Gastrocnemius medialis (tissue), 4 donors: ENCODE results near the gene ACOXL.

ENCODE experiments used
- POLR2A ChIP-seq, 2 donors: fragments of 450-650 bp; IDR thresholded peaks; one replicate each; pipeline ENCODE4 v1.6.1; 2017; ENCODE audit warnings: antibody characterized with exemption in 2 of 2, mild to moderate bottlenecking in 2 of 2, moderate library complexity in 2 of 2
- TF ChIP-seq, protein P1 (sequence below), 5 experiments: fragments of 450-650 bp in 3 of 5; fragments of 200-600 bp in 2 of 5; sonication (generic) in 2 of 5; IDR thresholded peaks in 4 of 5; conservative IDR thresholded peaks in 1 of 5; 1 replicate in 4 of 5; 2 replicates in 1 of 5; pipeline ENCODE4 v1.5.1; 2016 to 2019; ENCODE audit warnings: antibody characterized with exemption in 5 of 5, mild to moderate bottlenecking in 3 of 5, moderate library complexity in 3 of 5

DNA sequence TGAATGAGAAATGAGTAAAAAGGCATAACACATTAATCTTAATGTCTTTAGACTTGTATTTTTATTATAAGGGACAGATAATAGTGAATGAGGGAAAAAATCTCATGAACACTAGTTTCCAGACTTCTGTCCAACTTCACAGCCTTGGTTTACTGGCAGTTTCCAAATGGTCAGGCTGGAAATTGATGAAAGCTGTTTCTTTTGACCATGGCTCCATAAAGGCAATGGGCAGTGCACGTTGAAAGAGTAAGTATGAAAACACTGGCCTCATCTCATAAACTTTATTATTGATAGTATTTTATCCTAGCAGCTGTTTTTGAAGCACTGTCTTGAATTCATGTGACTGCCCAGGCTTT, 411.4 kb downstream of the ACOXL start:
- TF ChIP-seq, protein P1, sequence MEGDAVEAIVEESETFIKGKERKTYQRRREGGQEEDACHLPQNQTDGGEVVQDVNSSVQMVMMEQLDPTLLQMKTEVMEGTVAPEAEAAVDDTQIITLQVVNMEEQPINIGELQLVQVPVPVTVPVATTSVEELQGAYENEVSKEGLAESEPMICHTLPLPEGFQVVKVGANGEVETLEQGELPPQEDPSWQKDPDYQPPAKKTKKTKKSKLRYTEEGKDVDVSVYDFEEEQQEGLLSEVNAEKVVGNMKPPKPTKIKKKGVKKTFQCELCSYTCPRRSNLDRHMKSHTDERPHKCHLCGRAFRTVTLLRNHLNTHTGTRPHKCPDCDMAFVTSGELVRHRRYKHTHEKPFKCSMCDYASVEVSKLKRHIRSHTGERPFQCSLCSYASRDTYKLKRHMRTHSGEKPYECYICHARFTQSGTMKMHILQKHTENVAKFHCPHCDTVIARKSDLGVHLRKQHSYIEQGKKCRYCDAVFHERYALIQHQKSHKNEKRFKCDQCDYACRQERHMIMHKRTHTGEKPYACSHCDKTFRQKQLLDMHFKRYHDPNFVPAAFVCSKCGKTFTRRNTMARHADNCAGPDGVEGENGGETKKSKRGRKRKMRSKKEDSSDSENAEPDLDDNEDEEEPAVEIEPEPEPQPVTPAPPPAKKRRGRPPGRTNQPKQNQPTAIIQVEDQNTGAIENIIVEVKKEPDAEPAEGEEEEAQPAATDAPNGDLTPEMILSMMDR (IDR thresholded peaks at IDR 0.05 in 4 of 5, conservative IDR thresholded peaks at IDR 0.05 in 1 of 5), result no peak
- no peak for TF ChIP-seq POLR2A (IDR thresholded peaks at IDR 0.05)
